Body of pancreas (tissue), 4 donors: Measurements from ENCODE around the gene LYSMD2. TPM values are rescaled to one million over a fixed set of nuclear protein-coding genes. Genes with fewer than 3 reads are reported as not detected.

Source experiments
- ATAC-seq: fragments of 150-250 bp; one replicate; pipeline ENCODE4 v1.9.1; 2016
- DNase-seq, 4 donors: peaks; one replicate each; pipeline ENCODE4 v3.0.0-alpha.2; 2019
- H3K27ac ChIP-seq, 4 donors: fragments of 200-600 bp; sonication (generic); 1 replicate in 3 of 4; 2 replicates in 1 of 4; pipeline versions ENCODE4 v1.5.1 to v1.6.1; 2016 to 2019; ENCODE audit warnings: mild to moderate bottlenecking in 1 of 4, mixed read lengths in 1 of 4, moderate library complexity in 1 of 4
- H3K27me3 ChIP-seq, 2 donors: fragments of 200-600 bp; sonication (generic); one replicate each; pipeline ENCODE4 v1.6.0; 2016; ENCODE audit warnings: mild to moderate bottlenecking in 1 of 2
- H3K36me3 ChIP-seq, 2 donors: fragments of 200-600 bp; sonication (generic); replicated peaks in 1 of 2; 2 replicates each; pipeline ENCODE4 v1.5.1; 2016; ENCODE audit warnings: low read depth in 2 of 2; ENCODE audit not compliant: insufficient read depth in 1 of 2
- H3K4me1 ChIP-seq: fragments of 200-600 bp; sonication (generic); one replicate; pipeline ENCODE4 v1.6.0; 2016
- H3K4me3 ChIP-seq, 2 donors: fragments of 200-600 bp; sonication (generic); 1 replicate in 1 of 2; 2 replicates in 1 of 2; pipeline ENCODE4 v1.5.1; 2016 to 2019
- H3K9me3 ChIP-seq, 3 donors: fragments of 200-600 bp; sonication (generic); 1 replicate in 2 of 3; 2 replicates in 1 of 3; pipeline ENCODE4 v1.5.1; 2016
- CTCF ChIP-seq, 7 experiments: fragments of 450-650 bp in 4 of 7; fragments of 200-600 bp in 3 of 7; sonication (generic) in 3 of 7; IDR thresholded peaks; one replicate each; pipeline ENCODE4 v1.5.1; 2016 to 2019; ENCODE audit warnings: antibody characterized with exemption in 7 of 7
- POLR2A ChIP-seq, 3 donors: fragments of 450-650 bp; IDR thresholded peaks; one replicate each; pipeline ENCODE4 v1.6.1; 2016; ENCODE audit warnings: antibody characterized with exemption in 3 of 3, mild to moderate bottlenecking in 2 of 3
- WGBS, 2 donors: methylation state at CpG; one replicate each; pipeline ENCODE4 v1.1.5; 2017; 5-methylcytosine and 5-hydroxymethylcytosine counted together
- intact Hi-C: fragments of 100-400 bp; cut with DNase I; formaldehyde crosslinking; loops from one replicate; pipeline ENCODE4 v1.15.1; 2023
- total RNA-seq, 2 donors: library from RNA; depleted of rRNA; stranded (reverse); fragments of >200 nt; gene quantifications; one replicate each; pipeline ENCODE4 v1.1.0, GENCODE V29; 2016

The LYSMD2 gene
- total RNA-seq, 2 donors from 2014 or later, result 8.0 to 20.1 TPM

GRCh38 chr15:51755790-51756189, 18.3 kb upstream of the LYSMD2 start:
- peaks cover 13% of the 10 kb centered on the region for H3K4me1 ChIP-seq
- H3K27ac ChIP-seq, result no peak overlapping the region
- no peak for ATAC-seq
- TF ChIP-seq POLR2A (IDR thresholded peaks at IDR 0.05) (no peak), CTCF (IDR thresholded peaks at IDR 0.05) (no peak)
- no peak for DNase-seq
- no peak overlapping the region for H3K4me3 ChIP-seq
- WGBS, 2 donors, result 61 to 80% methylated on average over 4 of the region's 4 CpGs
- intact Hi-C loops, result no loop called here
- H3K27me3 ChIP-seq, result no peaks in the 10 kb centered on the region
- no peaks in the 10 kb centered on the region for H3K36me3 ChIP-seq
- no peaks in the 10 kb centered on the region for H3K9me3 ChIP-seq

GRCh38 chr15:51754267-51754666, 16.8 kb upstream of the LYSMD2 start:
- H3K9me3 ChIP-seq, result no peaks in the 10 kb centered on the region
- TF ChIP-seq POLR2A (IDR thresholded peaks at IDR 0.05) (no peak), CTCF (IDR thresholded peaks at IDR 0.05) (no peak)
- peaks cover 13% of the 10 kb centered on the region for H3K4me1 ChIP-seq
- no peaks in the 10 kb centered on the region for H3K36me3 ChIP-seq
- no peak overlapping the region for H3K27ac ChIP-seq
- DNase-seq (no peak), ATAC-seq (no peak)
- H3K4me3 ChIP-seq, result no peak overlapping the region
- intact Hi-C loops, result no loop called here
- 76 to 77% methylated on average over 2 of the region's 2 CpGs for WGBS, 2 donors
- no peaks in the 10 kb centered on the region for H3K27me3 ChIP-seq

- Histone ChIP-seq H3K27ac (no peak overlapping the region), H3K4me3 (no peak overlapping the region), H3K27me3 (no peaks in the 10 kb centered on the region), H3K4me1 (peaks cover 13% of the 10 kb centered on the region), H3K9me3 (no peaks in the 10 kb centered on the region), H3K36me3 (no peaks in the 10 kb centered on the region)
- intact Hi-C loops, result no loop called here
- WGBS, 2 donors, result 58 to 82% methylated on average over 5 of the region's 5 CpGs
- ATAC-seq, result no peak
- TF ChIP-seq CTCF (IDR thresholded peaks at IDR 0.05) (no peak), POLR2A (IDR thresholded peaks at IDR 0.05) (no peak)
- DNase-seq, result no peak
Measured at GRCh38 chr15:51752888-51753287, 15.4 kb upstream of the LYSMD2 start.

GRCh38 chr15:51751697-51752683, 14.5 kb upstream of the LYSMD2 start:
- no peaks in the 10 kb centered on the region for H3K36me3 ChIP-seq
- peak; percentile 25 to 47 (median 32) for DNase-seq
- H3K9me3 ChIP-seq, result no peaks in the 10 kb centered on the region
- intact Hi-C loops, result no loop called here
- TF ChIP-seq POLR2A (IDR thresholded peaks at IDR 0.05), result peak in 1 of 3 donors; percentile 5
- TF ChIP-seq CTCF (IDR thresholded peaks at IDR 0.05), result no peak
- peak overlapping the region in 1 of 2 donors; percentile 32 for H3K4me3 ChIP-seq
- H3K27ac ChIP-seq, result peak overlapping the region in 3 of 4 donors; percentile 31 to 57 (median 33)
- peak; percentile 51 for ATAC-seq
- 2 to 4% methylated on average over 20 to 48 of the region's 71 CpGs for WGBS, 2 donors
- H3K27me3 ChIP-seq, result no peaks in the 10 kb centered on the region
- peaks cover 13% of the 10 kb centered on the region for H3K4me1 ChIP-seq
